HG02943 (cell line): ENCODE results near the gene SASH1.
"Not testable (repeated sequence)": the region's sequence is repeated elsewhere in the genome, so short reads cannot be mapped to it uniquely, and the experiment has no call there.

ENCODE experiments used
- ATAC-seq: cut with Tn5 transposase; IDR thresholded peaks from one replicate; pipeline ENCODE4 v1.9.1; 2021; ENCODE audit warnings: mild to moderate bottlenecking, low read depth, moderate library complexity; ENCODE audit not compliant: unreplicated experiment

The SASH1 gene

DNA sequence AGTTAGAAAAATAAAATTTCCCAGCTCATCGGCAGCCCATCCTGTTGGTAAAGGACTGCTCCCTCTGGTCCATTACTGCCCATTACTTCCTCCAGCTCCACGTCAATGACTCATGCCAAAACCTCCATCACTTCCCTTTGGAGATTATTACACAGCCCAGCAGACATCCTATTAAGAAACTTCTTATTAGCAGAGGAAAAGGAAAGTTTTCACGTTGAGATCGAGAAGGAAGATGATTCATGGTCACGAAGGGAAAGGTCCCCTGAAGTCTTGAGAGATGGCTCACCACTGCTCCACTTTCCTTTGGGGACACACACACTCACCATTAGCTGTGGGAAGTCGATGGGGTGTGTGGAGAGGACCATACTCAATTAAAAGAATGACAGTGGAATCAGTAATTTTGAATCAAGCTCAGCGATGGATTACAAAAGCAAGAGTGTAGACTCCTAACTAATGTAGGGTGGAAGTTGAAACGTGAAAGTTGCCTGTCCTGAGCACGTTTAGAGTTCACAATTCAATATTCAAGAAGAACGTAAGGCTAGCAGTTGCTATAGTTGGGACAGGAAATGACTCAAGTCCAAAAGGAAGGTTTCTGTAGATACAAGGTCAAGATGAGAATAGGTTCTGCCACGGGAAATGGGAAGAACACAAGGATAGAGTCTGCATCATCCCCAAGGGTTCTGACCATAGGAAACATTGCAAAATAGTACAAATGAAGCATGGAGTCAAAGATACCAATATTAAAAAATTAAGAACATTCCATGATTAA, 21.6 kb downstream of the SASH1 start:
- no peak for ATAC-seq

GRCh38 chr6:148365041-148365440, 22.4 kb downstream of the SASH1 start:
- ATAC-seq: no peak

GRCh38 chr6:148367411-148368024, 24.9 kb downstream of the SASH1 start:
- ATAC-seq: no peak

- no peak for ATAC-seq
Measured at GRCh38 chr6:148370176-148370575, 27.5 kb downstream of the SASH1 start.

GRCh38 chr6:148374040-148374774, 31.6 kb downstream of the SASH1 start:
- no peak for ATAC-seq

DNA sequence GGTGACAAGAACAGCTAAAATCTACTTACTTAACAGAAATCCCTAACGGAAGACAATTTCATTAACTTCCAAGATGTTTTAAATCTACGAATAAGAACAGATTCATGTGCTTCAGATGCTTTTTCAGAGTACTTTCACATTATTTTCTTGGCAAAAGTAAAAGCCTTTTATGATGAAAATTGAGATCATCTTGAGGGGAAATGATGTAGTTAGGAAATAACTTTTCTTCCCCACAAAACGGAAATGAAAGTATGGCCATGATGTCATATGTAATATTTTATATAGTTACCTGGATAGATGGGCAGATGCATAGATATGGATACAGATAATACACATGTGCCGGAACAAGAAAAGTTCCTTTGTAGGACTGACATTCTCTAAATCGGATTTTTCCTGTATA, 32.8 kb downstream of the SASH1 start:
- no peak for ATAC-seq

DNA sequence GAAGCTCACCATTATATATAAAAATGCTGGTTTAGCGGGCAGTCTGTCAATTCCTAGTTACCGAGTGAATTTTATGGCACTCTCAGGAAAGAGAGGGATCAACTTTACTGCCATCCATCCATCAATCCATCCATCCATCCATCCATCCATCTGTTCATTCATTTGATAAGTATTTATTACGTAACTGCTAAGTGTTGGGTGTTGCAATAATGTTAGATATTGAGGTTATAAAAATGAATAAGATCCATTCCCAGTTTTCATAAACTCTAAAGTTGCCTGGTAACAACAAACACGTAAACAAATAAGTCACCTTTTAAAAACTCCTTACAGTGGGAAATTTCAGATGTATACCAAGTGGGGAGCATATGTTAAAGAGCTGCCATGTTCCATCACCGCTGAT, 36.8 kb downstream of the SASH1 start:
- no peak for ATAC-seq

GRCh38 chr6:148379966-148380713, 37.5 kb downstream of the SASH1 start:
- ATAC-seq: no peak

- ATAC-seq: not testable (repeated sequence)
Measured at GRCh38 chr6:148382051-148382450, 39.4 kb downstream of the SASH1 start.

- ATAC-seq: no peak
Measured at GRCh38 chr6:148382861-148383260, 40.2 kb downstream of the SASH1 start.

DNA sequence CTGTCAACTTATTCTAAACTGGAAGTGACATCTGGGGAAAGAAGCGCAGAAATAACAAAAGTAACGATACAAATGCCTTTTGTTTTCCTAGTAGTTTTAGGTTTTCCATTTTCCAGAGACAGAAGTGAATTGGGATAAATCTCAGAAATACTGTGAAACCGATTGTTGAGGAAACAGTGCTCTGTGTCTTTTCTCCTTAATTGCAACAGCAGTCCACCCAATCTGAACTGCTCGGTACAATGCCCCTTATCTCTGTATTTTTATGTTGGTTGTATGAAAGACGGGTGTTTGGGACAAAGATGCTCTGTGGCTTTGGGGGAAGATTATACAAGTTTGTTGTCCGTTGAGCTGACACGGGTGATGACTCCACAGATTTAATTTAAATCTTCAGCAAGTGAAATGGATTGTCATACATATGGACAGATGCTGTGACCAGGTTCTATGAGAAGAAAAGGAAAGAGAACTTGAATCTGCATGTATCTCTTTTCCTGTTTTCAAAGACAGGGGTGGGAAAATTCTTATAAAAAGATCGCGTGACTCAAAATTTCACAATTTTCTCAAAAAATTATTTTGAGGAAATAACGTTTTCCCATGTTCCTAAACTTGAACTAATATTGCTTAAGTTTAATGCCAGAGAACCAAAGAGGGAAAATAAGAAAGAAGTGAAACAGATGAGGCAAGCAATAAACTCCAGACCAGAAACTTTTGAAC, 41.2 kb downstream of the SASH1 start:
- no peak for ATAC-seq

- no peak for ATAC-seq
Measured at GRCh38 chr6:148385379-148385778, 42.7 kb downstream of the SASH1 start.

- no peak for ATAC-seq
Measured at GRCh38 chr6:148388521-148388920, 45.9 kb downstream of the SASH1 start.

DNA sequence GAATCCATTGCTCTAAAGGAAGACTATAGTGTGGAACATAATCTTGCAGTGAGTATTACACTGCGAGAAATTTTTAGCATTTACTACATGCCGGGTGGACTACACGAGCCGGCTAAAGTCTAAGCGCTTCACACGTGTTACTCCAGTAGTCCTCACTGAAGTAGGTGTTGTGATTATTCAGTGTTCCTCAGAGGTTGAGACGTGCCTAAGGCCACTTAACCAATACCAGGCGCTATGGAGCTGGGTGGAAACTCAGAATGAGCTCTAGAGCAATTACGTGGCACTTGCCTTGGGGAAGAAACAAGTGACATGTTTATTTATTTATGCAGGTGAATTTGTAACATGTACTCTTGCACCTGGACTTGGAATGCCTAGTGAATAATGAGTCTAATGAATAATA, 46.4 kb downstream of the SASH1 start:
- ATAC-seq: no peak

DNA sequence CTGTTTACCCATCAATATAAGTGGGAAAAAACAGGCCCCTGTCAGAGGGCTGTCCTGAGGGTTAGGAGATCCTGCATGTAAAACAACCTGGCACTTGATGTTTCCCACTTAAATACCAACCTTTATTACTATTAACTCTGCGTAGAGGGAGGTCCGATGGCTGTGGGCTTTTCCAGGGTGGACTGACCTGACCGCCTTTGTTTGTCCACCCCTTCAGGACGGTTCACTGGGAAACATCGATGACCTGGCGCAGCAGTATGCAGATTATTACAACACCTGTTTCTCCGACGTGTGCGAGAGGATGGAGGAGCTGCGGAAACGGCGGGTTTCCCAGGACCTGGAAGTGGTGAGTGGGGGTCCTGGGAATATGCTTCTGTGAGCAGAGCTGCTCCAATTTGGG, 47.3 kb downstream of the SASH1 start:
- ATAC-seq: no peak

DNA sequence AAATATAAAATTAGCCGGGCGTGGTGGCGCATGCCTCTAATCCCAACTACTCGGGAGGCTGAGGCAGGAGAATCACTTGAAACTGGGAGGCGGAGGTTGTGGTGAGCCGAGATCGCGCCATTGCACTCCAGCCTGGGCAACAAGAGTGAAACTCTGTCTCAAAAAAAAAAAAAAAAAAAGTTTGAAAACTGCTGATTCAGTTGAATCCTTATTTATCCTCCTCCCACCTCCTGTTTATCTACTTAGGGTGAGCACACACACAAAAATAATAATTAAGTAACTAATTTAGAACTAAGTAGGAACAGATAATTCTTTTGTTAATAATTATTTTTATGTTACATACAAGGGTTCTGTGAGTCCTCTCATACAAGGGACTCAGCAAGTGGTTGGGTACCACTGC, 49.5 kb downstream of the SASH1 start:
- not testable (repeated sequence) for ATAC-seq

DNA sequence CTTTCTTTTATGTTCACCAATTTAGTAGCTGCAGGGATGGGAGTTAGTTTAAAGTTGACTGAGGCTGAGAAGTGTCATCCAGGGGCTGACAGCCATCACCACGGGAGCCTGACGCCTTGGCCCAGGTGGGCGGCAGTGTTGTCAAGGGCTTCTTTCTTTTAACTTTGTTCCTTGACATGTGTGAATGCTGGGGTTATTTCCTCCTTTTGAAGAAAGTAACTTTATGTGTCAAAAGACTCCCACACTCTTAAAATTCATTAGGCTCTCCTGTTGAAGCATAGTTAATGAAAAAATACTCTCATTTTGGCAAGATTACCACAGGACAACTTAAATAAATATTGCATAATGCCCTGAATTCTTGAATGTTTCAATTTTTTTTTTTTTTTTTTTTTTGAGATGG, 50.0 kb downstream of the SASH1 start:
- ATAC-seq: no peak

- ATAC-seq: no peak
Measured at GRCh38 chr6:148395583-148396101, 53.0 kb downstream of the SASH1 start.

DNA sequence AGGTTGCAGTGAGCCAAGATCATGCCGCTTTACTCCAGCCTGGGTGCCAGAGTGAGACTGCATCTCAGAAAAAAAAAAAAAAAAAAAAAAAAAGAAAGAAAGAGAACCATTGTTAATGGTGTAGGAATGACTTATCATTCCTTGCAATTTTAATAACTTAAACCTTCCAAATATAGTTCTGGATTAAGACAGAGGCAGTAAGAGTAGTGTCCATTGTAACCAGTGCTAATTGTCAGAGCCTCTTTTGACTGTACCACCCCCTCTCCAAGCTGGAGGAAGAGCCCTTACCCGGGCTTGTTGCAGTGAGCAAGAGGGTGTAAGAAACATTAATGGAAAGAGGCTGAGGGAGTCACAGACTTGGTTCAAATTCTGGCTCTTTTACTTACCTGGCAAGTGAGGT, 53.8 kb downstream of the SASH1 start:
- no peak for ATAC-seq

DNA sequence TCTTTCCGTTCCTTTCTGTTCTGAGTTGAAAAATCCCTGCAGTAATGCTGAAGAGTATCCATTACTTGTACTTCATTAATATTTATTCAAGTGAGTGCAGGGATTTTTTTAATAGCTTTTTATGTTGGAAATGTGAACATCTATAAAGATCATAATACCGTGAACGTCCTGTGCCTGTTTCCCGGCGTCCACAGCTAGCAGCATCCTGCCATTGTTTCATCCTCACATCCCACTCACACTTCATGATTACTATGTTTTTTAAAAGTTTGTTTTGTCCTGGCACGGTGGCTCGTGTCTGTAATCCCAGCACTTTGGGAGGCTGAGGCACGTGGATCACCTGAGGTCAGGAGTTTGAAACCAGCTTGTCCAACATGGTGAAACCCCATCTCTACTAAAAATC, 54.3 kb downstream of the SASH1 start:
- ATAC-seq: no peak
